Smooth muscle cell (in vitro differentiated cells): ENCODE data around the gene NEDD4L. TPM values are rescaled to one million over a fixed set of nuclear protein-coding genes. Genes with fewer than 3 reads are reported as not detected.

Experiments
- DNase-seq: peaks from one replicate; lab custom pipeline; 2025; ENCODE audit not compliant: unreplicated experiment; lab: John Stamatoyannopoulos, UW
- H2AFZ ChIP-seq: fragments of 200-600 bp; sonication (generic); 2 replicates; pipeline ENCODE4 v1.6.0; 2016; ENCODE audit warnings: antibody characterized with exemption, low read depth, mild to moderate bottlenecking
- H3F3A ChIP-seq: fragments of 200-600 bp; sonication (generic); 2 replicates; pipeline ENCODE4 v1.6.0; 2017; ENCODE audit warnings: antibody characterized with exemption, low read depth
- H3K27ac ChIP-seq: fragments of 200-600 bp; sonication (generic); 2 replicates; pipeline ENCODE4 v1.5.1; 2016; ENCODE audit warnings: low read depth, mild to moderate bottlenecking
- H3K27me3 ChIP-seq: fragments of 200-600 bp; sonication (generic); 2 replicates; pipeline ENCODE4 v1.6.1; 2016; ENCODE audit warnings: low read depth, mild to moderate bottlenecking
- H3K36me3 ChIP-seq: fragments of 200-600 bp; sonication (generic); 2 replicates; pipeline ENCODE4 v1.5.1; 2016; ENCODE audit warnings: low read depth
- H3K4me1 ChIP-seq: fragments of 200-600 bp; sonication (generic); 2 replicates; pipeline ENCODE4 v1.5.1; 2016; ENCODE audit warnings: low read depth
- H3K4me2 ChIP-seq: fragments of 200-600 bp; sonication (generic); 2 replicates; pipeline ENCODE4 v1.6.0; 2016; ENCODE audit warnings: mild to moderate bottlenecking
- H3K4me3 ChIP-seq: fragments of 200-600 bp; sonication (generic); 2 replicates; pipeline ENCODE4 v1.5.1; 2016; ENCODE audit warnings: mild to moderate bottlenecking
- H3K79me2 ChIP-seq: fragments of 200-600 bp; sonication (generic); 2 replicates; pipeline ENCODE4 v1.6.0; 2016; ENCODE audit warnings: low read depth, mild to moderate bottlenecking
- H3K9ac ChIP-seq: fragments of 200-600 bp; sonication (generic); 2 replicates; pipeline ENCODE4 v1.6.0; 2016; ENCODE audit warnings: low read depth
- H3K9me3 ChIP-seq: fragments of 200-600 bp; sonication (generic); replicated peaks from 2 replicates; pipeline ENCODE4 v1.5.1; 2016; ENCODE audit warnings: low read depth
- H4K20me1 ChIP-seq: fragments of 200-600 bp; sonication (generic); 2 replicates; pipeline ENCODE4 v1.6.0; 2016; ENCODE audit warnings: low read depth
- WGBS: methylation state at CpG from one replicate; pipeline ENCODE4 v1.1.7; 2016; ENCODE audit warnings: low lambda C conversion rate; 5-methylcytosine and 5-hydroxymethylcytosine counted together
- polyA plus RNA-seq: library from polyadenylated mRNA; unstranded; fragments of >200 nt; fragmentation: Nextera tagmentation; extraction: Ambion mirVana; gene quantifications from 2 replicates; pipeline ENCODE4 v1.2.1, GENCODE V29; 2016
- total RNA-seq: library from RNA; depleted of rRNA; stranded (reverse); fragments of >200 nt; gene quantifications from 2 replicates; pipeline ENCODE4 v1.2.3, GENCODE V29; 2014
- TF ChIP-seq, protein P1 (sequence below): fragments of 200-600 bp; sonication (generic); IDR thresholded peaks from 2 replicates; pipeline ENCODE4 v1.5.1; 2017; ENCODE audit warnings: borderline replicate concordance, mild to moderate bottlenecking, antibody characterized with exemption; ENCODE audit not compliant: insufficient read depth, poor library complexity, severe bottlenecking

NEDD4L gene
- total and polyA plus RNA-seq, 2 experiments from 2014 or later = 8.7 to 41.3 TPM

DNA sequence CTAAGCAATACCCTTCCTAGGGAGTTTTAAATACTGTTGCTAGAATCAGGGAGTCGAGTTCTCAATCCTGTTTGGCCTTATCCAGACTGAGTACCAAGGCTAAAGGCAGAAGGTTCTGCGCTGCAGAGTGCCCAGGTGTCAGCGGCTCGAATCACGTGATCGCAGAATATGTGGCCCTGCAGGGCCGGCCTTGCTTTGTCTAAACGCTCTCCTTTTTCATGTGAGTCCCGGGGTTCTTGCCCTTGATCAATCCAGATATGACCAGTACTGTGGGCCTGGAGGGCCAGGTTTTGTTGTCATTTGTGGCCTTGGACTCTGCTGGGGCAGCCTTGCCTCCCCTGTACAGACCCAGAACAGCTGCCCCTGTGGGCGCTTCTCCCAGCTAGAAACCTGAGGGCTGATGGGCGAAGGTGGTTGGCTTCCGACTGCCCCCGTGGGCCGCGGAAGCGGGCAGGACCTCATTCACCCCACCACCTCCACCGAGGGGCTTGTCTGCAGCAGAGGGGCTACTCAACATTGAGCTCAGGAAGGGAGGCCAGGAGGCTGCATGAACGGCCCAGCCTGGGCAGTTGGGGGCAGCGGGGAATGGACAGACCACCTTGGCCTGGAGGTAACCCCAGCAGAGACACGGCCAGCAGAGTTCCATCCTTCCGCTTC, 359.9 kb downstream of the NEDD4L start:
- H3K4me2 ChIP-seq = no peak overlapping the region
- H4K20me1 ChIP-seq = no peaks in the 10 kb centered on the region
- no peak overlapping the region for H3K4me3 ChIP-seq
- H3K4me1 ChIP-seq = no peaks in the 10 kb centered on the region
- no peak for DNase-seq
- H3K36me3 ChIP-seq = no peaks in the 10 kb centered on the region
- no peak overlapping the region for H3K9ac ChIP-seq
- 94% methylated on average over 21 of the region's 21 CpGs for WGBS
- no peak overlapping the region for H3K27ac ChIP-seq
- no peaks in the 10 kb centered on the region for H3F3A ChIP-seq
- TF ChIP-seq, protein P1, sequence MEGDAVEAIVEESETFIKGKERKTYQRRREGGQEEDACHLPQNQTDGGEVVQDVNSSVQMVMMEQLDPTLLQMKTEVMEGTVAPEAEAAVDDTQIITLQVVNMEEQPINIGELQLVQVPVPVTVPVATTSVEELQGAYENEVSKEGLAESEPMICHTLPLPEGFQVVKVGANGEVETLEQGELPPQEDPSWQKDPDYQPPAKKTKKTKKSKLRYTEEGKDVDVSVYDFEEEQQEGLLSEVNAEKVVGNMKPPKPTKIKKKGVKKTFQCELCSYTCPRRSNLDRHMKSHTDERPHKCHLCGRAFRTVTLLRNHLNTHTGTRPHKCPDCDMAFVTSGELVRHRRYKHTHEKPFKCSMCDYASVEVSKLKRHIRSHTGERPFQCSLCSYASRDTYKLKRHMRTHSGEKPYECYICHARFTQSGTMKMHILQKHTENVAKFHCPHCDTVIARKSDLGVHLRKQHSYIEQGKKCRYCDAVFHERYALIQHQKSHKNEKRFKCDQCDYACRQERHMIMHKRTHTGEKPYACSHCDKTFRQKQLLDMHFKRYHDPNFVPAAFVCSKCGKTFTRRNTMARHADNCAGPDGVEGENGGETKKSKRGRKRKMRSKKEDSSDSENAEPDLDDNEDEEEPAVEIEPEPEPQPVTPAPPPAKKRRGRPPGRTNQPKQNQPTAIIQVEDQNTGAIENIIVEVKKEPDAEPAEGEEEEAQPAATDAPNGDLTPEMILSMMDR = no peak
- H3K79me2 ChIP-seq = no peaks in the 10 kb centered on the region
- H2AFZ ChIP-seq = no peak overlapping the region
- H3K9me3 ChIP-seq = no peaks in the 10 kb centered on the region
- no peaks in the 10 kb centered on the region for H3K27me3 ChIP-seq

DNA sequence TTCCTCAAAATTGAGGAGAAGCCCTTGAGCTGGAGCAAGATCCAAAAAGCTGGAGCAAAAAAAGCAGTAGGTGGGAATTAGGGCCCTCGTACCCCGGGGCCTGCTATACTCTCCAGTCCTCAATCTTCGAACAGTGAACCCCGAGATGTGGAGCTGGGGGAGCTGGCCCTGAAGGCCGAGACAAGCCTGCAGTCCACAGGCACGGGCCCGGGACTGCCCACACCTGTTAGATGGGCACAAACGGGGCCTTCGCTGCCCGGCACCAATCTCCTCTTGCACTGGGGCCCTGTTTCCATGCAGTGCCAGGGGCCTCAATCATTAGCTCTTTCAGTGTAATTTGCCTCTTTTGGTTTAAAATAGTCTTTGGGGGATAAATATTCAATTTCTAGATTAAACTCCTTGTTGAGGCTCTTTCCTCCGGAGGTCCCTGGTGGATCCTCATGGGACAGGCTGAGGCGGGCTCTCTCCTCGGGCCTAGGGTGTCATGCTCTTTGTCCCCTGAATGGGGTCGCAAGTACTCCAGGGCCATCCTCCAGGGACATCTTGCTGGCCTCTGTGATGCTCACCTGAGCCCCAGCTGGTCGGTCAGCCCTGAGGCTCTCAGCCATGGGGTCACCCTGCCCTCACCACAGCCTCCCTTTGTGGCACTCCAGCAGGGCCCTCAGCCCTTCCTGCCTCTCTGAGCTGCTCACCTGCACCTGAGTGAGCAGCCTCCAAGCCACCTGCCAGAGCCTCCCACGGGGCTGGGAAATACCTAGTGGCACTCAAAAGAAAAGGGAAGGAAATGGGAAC, 361.3 kb downstream of the NEDD4L start:
- Histone ChIP-seq H3K4me2 (no peak overlapping the region), H3K9me3 (no peaks in the 10 kb centered on the region), H3K9ac (no peak overlapping the region), H3K36me3 (no peaks in the 10 kb centered on the region), H3K79me2 (no peaks in the 10 kb centered on the region), H3K4me3 (no peak overlapping the region), H3F3A (no peaks in the 10 kb centered on the region), H3K27ac (no peak overlapping the region), H4K20me1 (no peaks in the 10 kb centered on the region), H2AFZ (no peak overlapping the region), H3K4me1 (no peaks in the 10 kb centered on the region), H3K27me3 (no peaks in the 10 kb centered on the region)
- DNase-seq = no peak
- WGBS = 96% methylated on average over 16 of the region's 16 CpGs
- TF ChIP-seq, protein P1 = no peak

DNA sequence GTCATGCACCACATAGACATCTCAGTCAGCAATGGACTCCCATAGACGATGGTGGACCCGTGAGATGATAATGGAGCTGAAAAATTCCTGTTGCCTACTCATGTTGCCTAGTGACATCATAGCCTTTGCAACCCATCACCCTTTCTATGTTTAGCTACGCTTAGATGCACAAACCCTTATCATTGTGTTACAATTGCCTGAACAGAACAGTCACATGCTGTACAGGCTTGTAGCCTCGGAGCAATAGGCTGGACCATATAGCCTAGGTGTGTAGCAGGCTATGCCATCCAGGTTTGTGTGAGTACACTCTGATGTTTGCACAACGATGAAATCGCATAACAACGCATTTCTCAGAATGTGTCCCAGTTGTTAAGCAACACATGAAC, 363.2 kb downstream of the NEDD4L start:
- WGBS = 87% methylated on average over 7 of the region's 7 CpGs
- no peaks in the 10 kb centered on the region for H3K9me3 ChIP-seq
- no peaks in the 10 kb centered on the region for H3K36me3 ChIP-seq
- no peak overlapping the region for H3K27ac ChIP-seq
- no peaks in the 10 kb centered on the region for H3K27me3 ChIP-seq
- H3K4me2 ChIP-seq = no peak overlapping the region
- no peak overlapping the region for H3K9ac ChIP-seq
- no peak overlapping the region for H3K4me3 ChIP-seq
- TF ChIP-seq, protein P1 = no peak
- no peaks in the 10 kb centered on the region for H4K20me1 ChIP-seq
- no peaks in the 10 kb centered on the region for H3K4me1 ChIP-seq
- no peaks in the 10 kb centered on the region for H3F3A ChIP-seq
- H2AFZ ChIP-seq = no peak overlapping the region
- no peaks in the 10 kb centered on the region for H3K79me2 ChIP-seq
- no peak for DNase-seq
